CD4-positive, alpha-beta T cell treated with Interleukin-10 for 1 hour (primary cell): ENCODE results near the gene HSF2BP.
"Not testable (repeated sequence)": the region's sequence is repeated elsewhere in the genome, so short reads cannot be mapped to it uniquely, and the experiment has no call there.

Experiments
- DNase-seq: peaks from one replicate; pipeline ENCODE4 v3.0.0-alpha.2; 2020

HSF2BP gene

GRCh38 chr21:43596616-43597015 is 62.7 kb downstream of the HSF2BP start:
- no peak for DNase-seq

- not testable (repeated sequence) for DNase-seq
Measured at GRCh38 chr21:43595769-43596168, 63.5 kb downstream of the HSF2BP start.

- no peak for DNase-seq
Measured at GRCh38 chr21:43593078-43593477, 66.2 kb downstream of the HSF2BP start.

GRCh38 chr21:43591571-43591970 is 67.7 kb downstream of the HSF2BP start:
- no peak for DNase-seq

GRCh38 chr21:43590194-43590593 is 69.1 kb downstream of the HSF2BP start:
- no peak for DNase-seq

GRCh38 chr21:43588957-43589356 is 70.3 kb downstream of the HSF2BP start:
- no peak for DNase-seq

- no peak for DNase-seq
Measured at GRCh38 chr21:43585924-43586413, 73.3 kb downstream of the HSF2BP start.

GRCh38 chr21:43585514-43585913 is 73.8 kb downstream of the HSF2BP start:
- DNase-seq = no peak

GRCh38 chr21:43581453-43581852 is 77.8 kb downstream of the HSF2BP start:
- no peak for DNase-seq

- no peak for DNase-seq
Measured at GRCh38 chr21:43578677-43579303, 80.5 kb downstream of the HSF2BP start.

- DNase-seq = no peak
Measured at GRCh38 chr21:43575473-43575844, 83.8 kb downstream of the HSF2BP start.

GRCh38 chr21:43574741-43575472 is 84.4 kb downstream of the HSF2BP start:
- no peak for DNase-seq

- no peak for DNase-seq
Measured at GRCh38 chr21:43573921-43574320, 85.4 kb downstream of the HSF2BP start.

GRCh38 chr21:43572446-43572845 is 86.8 kb downstream of the HSF2BP start:
- no peak for DNase-seq

- no peak for DNase-seq
Measured at GRCh38 chr21:43571976-43572375, 87.3 kb downstream of the HSF2BP start.

- DNase-seq = not testable (repeated sequence)
Measured at GRCh38 chr21:43570195-43570594, 89.1 kb downstream of the HSF2BP start.

GRCh38 chr21:43562451-43562850 is 96.8 kb downstream of the HSF2BP start:
- not testable (repeated sequence) for DNase-seq

- DNase-seq = not testable (repeated sequence)
Measured at GRCh38 chr21:43540561-43540960, 118.7 kb downstream of the HSF2BP start.

- DNase-seq = not testable (repeated sequence)
Measured at GRCh38 chr21:43522495-43523131, 136.7 kb downstream of the HSF2BP start.

- not testable (repeated sequence) for DNase-seq
Measured at GRCh38 chr21:43517701-43518100, 141.6 kb downstream of the HSF2BP start.

GRCh38 chr21:43516860-43517627 is 142.2 kb downstream of the HSF2BP start:
- not testable (repeated sequence) for DNase-seq

GRCh38 chr21:43516295-43516847 is 142.9 kb downstream of the HSF2BP start:
- DNase-seq = not testable (repeated sequence)

GRCh38 chr21:43514834-43515233 is 144.5 kb downstream of the HSF2BP start:
- DNase-seq = not testable (repeated sequence)
